ENCODE measurements around the gene ARHGAP27. TPM values are rescaled to one million over a fixed set of nuclear protein-coding genes. Genes with fewer than 3 reads are reported as not detected.

The ARHGAP27 gene
- total and polyA plus RNA-seq, 2 of the 13 experiments (the other 11 are each of a cell fraction or from before 2014, with no cell fraction given) = 15.5 to 18.9 TPM

- BruUV-seq (replicated peaks) = no TSS peak
- DNase-seq (ENCODE audit: low spot score) (no peak), FAIRE-seq (no peak), ATAC-seq (no peak)
- CTCF ChIA-PET (ENCODE audit: low intra/inter-chr PET ratio, low total read pairs) = no interaction called here
- no peaks in the 10 kb centered on the region for H3K79me2 ChIP-seq (ENCODE audit: insufficient read depth, low read length)
- H2AFZ ChIP-seq (ENCODE audit: low read length) = no peak overlapping the region
- no peaks in the 10 kb centered on the region for H3K27me3 ChIP-seq (ENCODE audit: control insufficient read depth in 1 of 2, insufficient read depth in 2 of 2, low read length in 2 of 2)
- intact Hi-C loops (cut with micrococcal nuclease; ENCODE audit: unreplicated experiment) (no loop called here), in situ Hi-C loops (cut with HindIII; ENCODE audit: extremely low pct_ligation_motif_present, low pct_unique_long_range_greater_than_20kb) (no loop called here)
- POLR2A ChIA-PET = interaction anchor here (2.2 kb wide), 1 partner anchor 28 kb away, joined by 6 read pairs; no protein-coding TSS in a partner anchor
- 100% methylated on average over 2 of the region's 5 CpGs for WGBS (ENCODE audit: low lambda C conversion rate)
- H3K36me3 ChIP-seq (replicated peaks in 1 of 2; ENCODE audit: control insufficient read depth in 1 of 2, insufficient read depth in 2 of 2, low read length in 2 of 2) = peaks cover 14 to 34% of the 10 kb centered on the region in 2 experiments
- no peaks in the 10 kb centered on the region for H4K20me1 ChIP-seq (ENCODE audit: insufficient read depth, low read length)
- no peak for TF ChIP-seq ZC3H13 (CRISPR knock-in tag; IDR thresholded peaks at IDR 0.05)
- no peak for TF ChIP-seq PCBP2 (optimal IDR thresholded peaks at IDR 0.05; ENCODE audit: low read depth, low read length, poor library complexity, severe bottlenecking)
- no peak for TF ChIP-seq FOXP1 (IDR thresholded peaks at IDR 0.05)
- TF ChIP-seq FOXP1 (CRISPR knock-in tag; IDR thresholded peaks at IDR 0.05) = no peak
- TF ChIP-seq NCOA5 (CRISPR knock-in tag; IDR thresholded peaks at IDR 0.05) = no peak
- no peak for TF ChIP-seq SIX4 (CRISPR knock-in tag; IDR thresholded peaks at IDR 0.05)
- TF ChIP-seq MLX (CRISPR knock-in tag; IDR thresholded peaks at IDR 0.05) = no peak
- TF ChIP-seq DDIT3 (CRISPR knock-in tag; IDR thresholded peaks at IDR 0.05) = no peak
- TF ChIP-seq AKNA (CRISPR knock-in tag; IDR thresholded peaks at IDR 0.05; ENCODE audit: borderline replicate concordance) = no peak
- TF ChIP-seq ZNF710 (CRISPR knock-in tag; IDR thresholded peaks at IDR 0.05; ENCODE audit: borderline replicate concordance) = no peak
- H3K9ac ChIP-seq (ENCODE audit: insufficient read depth, low read depth, low read length) = no peak overlapping the region
- H3K4me2 ChIP-seq (ENCODE audit: low read depth, low read length) = no peak overlapping the region
- H3K27ac ChIP-seq (ENCODE audit: extremely low read length, insufficient read depth, low read length) = no peak overlapping the region
- peaks cover 7% of the 10 kb centered on the region; the same call in 1 of the 2 replicates for H3K4me1 ChIP-seq (ENCODE audit: insufficient read depth, low read length)
- H3K9me3 ChIP-seq (ENCODE audit: low read length) = no peaks in the 10 kb centered on the region
- no peak overlapping the region for H3K4me3 ChIP-seq (replicated peaks in 1 of 3; ENCODE audit: insufficient read depth in 1 of 3, low read depth in 2 of 3, low read length in 3 of 3)
These were observed 34.9 kb downstream of the ARHGAP27 start for GRCh38 chr17:45397796-45398195.

Data from HepG2 (cell line).